Putamen (tissue), 1 donor: ENCODE results near the gene STRIP2.
"Not testable (repeated sequence)": the region's sequence is repeated elsewhere in the genome, so short reads cannot be mapped to it uniquely, and the experiment has no call there.

Experiments
- DNase-seq: peaks from one replicate; pipeline ENCODE4 v3.0.0-alpha.2; 2016; ENCODE audit warnings: low spot score

Gene STRIP2

GRCh38 chr7:129453510-129454248 is 19.4 kb downstream of the STRIP2 start:
- DNase-seq, result no peak

- DNase-seq, result no peak
Observed at GRCh38 chr7:129454249-129454551, 20.0 kb downstream of the STRIP2 start.

- no peak for DNase-seq
Observed at GRCh38 chr7:129456421-129456820, 22.2 kb downstream of the STRIP2 start.

- no peak for DNase-seq
Observed at GRCh38 chr7:129457101-129457500, 22.9 kb downstream of the STRIP2 start.

GRCh38 chr7:129458171-129458570 is 23.9 kb downstream of the STRIP2 start:
- no peak for DNase-seq

GRCh38 chr7:129461809-129462208 is 27.6 kb downstream of the STRIP2 start:
- no peak for DNase-seq

- no peak for DNase-seq
Observed at GRCh38 chr7:129462420-129462819, 28.2 kb downstream of the STRIP2 start.

GRCh38 chr7:129464194-129464593 is 30.0 kb downstream of the STRIP2 start:
- no peak for DNase-seq

- no peak for DNase-seq
Observed at GRCh38 chr7:129465080-129465479, 30.8 kb downstream of the STRIP2 start.

- no peak for DNase-seq
Observed at GRCh38 chr7:129466796-129467195, 32.6 kb downstream of the STRIP2 start.

- DNase-seq, result peak; percentile 72
Observed at GRCh38 chr7:129468087-129468486, 33.9 kb downstream of the STRIP2 start.

- no peak for DNase-seq
Observed at GRCh38 chr7:129468547-129468946, 34.3 kb downstream of the STRIP2 start.

- no peak for DNase-seq
Observed at GRCh38 chr7:129469930-129470329, 35.7 kb downstream of the STRIP2 start.

GRCh38 chr7:129470411-129470810 is 36.2 kb downstream of the STRIP2 start:
- DNase-seq, result no peak

- no peak for DNase-seq
Observed at GRCh38 chr7:129471402-129471827, 37.2 kb downstream of the STRIP2 start.

GRCh38 chr7:129475931-129476330 is 41.7 kb downstream of the STRIP2 start:
- not testable (repeated sequence) for DNase-seq

GRCh38 chr7:129476398-129476797 is 42.2 kb downstream of the STRIP2 start:
- DNase-seq, result not testable (repeated sequence)

- DNase-seq, result peak; percentile 76
Observed at GRCh38 chr7:129479831-129480230, 45.6 kb downstream of the STRIP2 start.

GRCh38 chr7:129480674-129481363 is 46.6 kb downstream of the STRIP2 start:
- DNase-seq, result no peak

- DNase-seq, result not testable (repeated sequence)
Observed at GRCh38 chr7:129481376-129481775, 47.1 kb downstream of the STRIP2 start.

GRCh38 chr7:129482781-129483180 is 48.5 kb downstream of the STRIP2 start:
- DNase-seq, result no peak

- no peak for DNase-seq
Observed at GRCh38 chr7:129489491-129489890, 55.3 kb downstream of the STRIP2 start.

GRCh38 chr7:129492391-129492790 is 58.2 kb downstream of the STRIP2 start:
- DNase-seq, result no peak

- DNase-seq, result no peak
Observed at GRCh38 chr7:129493555-129493954, 59.3 kb downstream of the STRIP2 start.
